Astrocyte of the spinal cord (primary cell): Measurements from ENCODE around the gene LYPD6B.

Source experiments
- DNase-seq: peaks from one replicate; pipeline ENCODE4 v3.0.0; 2011; ENCODE audit warnings: low read depth, low spot score
- H3K4me3 ChIP-seq: 2 replicates; pipeline ENCODE4 v1.5.1; 2011; ENCODE audit warnings: low read depth, mild to moderate bottlenecking, low read length, moderate library complexity
- in situ Hi-C: cut with HindIII; loops from 2 replicates; pipeline ENCODE4 v1.10.0; 2017; ENCODE audit warnings: low sequenced_read_pairs
- TF ChIP-seq, protein P1 (sequence below): IDR thresholded peaks from 2 replicates; pipeline ENCODE4 v1.5.1; 2012; ENCODE audit warnings: low read depth, mild to moderate bottlenecking, low read length, inconsistent platforms

The LYPD6B gene

DNA sequence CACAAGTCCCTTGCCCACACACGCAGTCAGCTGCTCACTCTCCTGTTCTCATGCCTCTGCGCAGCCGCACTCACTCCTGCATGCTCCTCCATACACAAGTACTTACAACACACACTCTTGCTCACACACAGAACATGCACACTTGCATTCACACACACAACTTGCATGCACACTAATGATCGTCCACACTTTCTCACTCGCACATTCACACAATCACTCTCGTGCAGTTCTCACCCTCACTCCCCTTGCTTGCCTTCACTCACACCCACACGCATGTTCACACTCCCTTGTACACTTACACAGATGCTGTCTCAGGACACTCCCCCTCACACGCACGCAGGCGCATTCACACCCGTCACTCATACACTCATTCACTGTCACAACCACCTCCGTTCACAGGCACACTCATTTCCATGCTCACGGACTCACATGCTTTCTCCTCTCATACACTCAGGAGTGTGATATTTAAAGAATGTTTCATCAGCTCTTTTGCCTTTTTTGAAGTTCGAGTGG is 36.1 kb upstream of the LYPD6B start:
- H3K4me3 ChIP-seq, result no peak overlapping the region
- TF ChIP-seq, protein P1, sequence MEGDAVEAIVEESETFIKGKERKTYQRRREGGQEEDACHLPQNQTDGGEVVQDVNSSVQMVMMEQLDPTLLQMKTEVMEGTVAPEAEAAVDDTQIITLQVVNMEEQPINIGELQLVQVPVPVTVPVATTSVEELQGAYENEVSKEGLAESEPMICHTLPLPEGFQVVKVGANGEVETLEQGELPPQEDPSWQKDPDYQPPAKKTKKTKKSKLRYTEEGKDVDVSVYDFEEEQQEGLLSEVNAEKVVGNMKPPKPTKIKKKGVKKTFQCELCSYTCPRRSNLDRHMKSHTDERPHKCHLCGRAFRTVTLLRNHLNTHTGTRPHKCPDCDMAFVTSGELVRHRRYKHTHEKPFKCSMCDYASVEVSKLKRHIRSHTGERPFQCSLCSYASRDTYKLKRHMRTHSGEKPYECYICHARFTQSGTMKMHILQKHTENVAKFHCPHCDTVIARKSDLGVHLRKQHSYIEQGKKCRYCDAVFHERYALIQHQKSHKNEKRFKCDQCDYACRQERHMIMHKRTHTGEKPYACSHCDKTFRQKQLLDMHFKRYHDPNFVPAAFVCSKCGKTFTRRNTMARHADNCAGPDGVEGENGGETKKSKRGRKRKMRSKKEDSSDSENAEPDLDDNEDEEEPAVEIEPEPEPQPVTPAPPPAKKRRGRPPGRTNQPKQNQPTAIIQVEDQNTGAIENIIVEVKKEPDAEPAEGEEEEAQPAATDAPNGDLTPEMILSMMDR, result no peak
- in situ Hi-C loops, result no loop called here
- no peak for DNase-seq

DNA sequence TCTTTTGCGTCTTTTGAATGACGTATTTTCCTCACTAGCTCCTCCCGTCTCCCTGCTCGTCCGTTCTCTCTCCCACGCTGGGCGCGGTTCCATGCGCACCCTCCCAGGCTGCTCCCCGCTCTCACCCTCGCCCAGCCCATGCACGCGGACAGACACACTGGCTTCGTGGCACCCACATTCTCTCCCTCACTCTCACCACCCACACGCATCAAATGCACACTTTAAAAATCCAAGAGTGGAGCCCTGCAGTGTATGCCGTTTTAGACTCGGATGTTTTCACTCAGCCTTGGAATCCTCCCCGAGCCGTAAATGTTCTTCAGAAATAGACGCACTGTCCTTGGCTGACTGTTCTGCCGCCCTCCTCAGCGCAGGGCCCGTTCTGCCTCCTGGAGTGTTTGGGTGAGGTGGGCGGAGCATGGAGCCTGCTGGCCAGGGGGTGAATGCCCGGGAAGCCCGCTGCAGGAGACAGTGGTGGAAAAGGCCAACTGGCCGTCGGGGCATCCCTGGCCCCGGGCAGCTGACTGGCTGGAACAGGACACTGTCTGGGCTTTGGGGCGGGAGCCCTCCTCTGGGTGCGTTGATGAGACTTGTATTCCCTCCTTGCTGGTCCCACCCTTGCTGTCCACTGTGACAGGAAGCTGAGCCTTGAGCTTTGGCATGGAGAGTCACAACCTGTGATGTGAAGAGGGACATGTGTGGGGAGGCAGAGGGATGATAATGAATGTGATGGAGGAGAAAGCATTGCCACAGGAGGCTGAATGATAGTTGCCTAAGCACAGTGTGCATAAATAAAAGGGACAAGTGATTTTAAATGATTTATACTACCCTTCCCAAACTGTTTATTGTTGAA is 35.4 kb upstream of the LYPD6B start:
- in situ Hi-C loops, result no loop called here
- TF ChIP-seq, protein P1, result no peak
- no peak for DNase-seq
- H3K4me3 ChIP-seq, result no peak overlapping the region

DNA sequence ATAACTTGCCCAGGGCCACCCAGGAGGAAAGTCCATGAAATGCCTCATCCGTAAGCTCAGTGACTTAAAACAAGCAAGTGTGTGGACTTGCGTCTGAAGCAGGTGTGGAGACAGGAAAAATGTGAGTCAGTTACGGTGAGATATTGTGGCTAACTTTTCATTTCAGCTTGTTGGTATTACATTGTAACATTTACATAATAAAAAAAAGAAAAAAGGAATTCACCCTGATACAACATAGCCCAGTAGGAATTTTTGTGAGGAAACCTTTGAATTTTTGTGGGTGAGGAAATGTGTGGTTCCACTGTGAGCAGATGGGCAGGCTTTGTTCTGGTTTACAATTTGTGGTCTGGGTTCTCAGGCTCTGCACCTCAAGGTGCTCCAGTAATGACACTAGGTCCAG is 33.7 kb upstream of the LYPD6B start:
- H3K4me3 ChIP-seq, result no peak overlapping the region
- TF ChIP-seq, protein P1, result no peak
- in situ Hi-C loops, result no loop called here
- peak; percentile 58 for DNase-seq

DNA sequence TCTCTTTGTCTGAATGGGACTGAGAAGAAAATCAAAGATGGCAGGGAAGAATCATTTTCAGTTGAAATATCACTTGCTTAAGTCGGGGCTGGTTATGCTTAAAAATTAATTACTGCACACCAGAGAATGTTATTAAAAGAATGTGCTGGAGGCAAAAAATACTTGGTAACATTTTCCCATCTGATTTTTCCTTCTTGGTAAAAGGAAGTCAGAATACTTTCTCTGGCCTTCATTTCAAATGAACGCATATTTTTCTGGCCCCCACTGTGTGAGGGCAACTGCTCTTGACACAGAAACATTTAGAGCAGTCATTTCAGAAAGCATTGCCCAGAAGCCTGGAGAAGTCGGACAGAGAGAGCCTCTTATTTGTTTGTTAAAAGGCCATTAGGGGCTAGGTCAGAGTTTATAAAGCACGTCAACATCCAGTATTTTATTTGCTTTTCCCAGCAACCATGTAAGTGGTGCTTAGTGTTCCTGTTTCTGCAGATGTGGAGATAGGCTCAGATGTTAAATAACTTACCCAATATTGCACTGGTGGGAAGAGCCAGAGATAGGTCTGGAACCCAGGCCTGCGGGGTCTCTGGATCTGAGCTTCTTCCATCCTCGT is 32.9 kb upstream of the LYPD6B start:
- H3K4me3 ChIP-seq, result no peak overlapping the region
- in situ Hi-C loops, result no loop called here
- peak; percentile 5 for DNase-seq
- TF ChIP-seq, protein P1, result no peak

DNA sequence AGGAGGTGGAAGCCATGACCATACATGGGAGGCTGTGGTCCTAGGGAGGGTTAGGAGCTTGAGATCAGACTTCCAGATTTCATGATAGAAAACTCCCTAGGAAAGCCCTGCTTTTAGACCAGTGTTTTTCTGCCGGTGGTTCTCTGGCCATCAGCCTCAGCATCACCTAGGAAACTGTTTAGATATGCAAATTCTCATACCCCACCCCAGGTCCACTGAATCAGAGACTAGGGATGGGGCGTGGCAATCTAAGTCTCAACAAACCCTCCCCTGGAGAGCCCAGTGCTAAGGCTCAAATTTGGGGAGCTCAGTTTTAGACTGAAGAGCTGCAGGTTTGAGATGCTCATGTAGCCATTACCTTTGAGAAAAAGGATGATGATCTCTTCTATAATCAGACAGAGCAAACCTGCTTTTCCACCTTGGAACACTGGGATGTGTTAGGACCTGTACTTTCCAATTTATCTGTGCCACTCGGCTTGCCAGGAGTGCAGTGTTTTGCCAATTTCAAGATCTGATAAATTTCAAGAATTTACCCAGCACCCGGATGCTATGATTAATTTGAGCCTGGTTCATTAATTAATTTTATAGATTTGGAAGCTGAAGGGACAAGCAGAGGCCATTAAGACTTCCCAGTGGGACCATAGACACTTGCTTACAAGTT is 31.5 kb upstream of the LYPD6B start:
- in situ Hi-C loops, result no loop called here
- DNase-seq, result no peak
- TF ChIP-seq, protein P1, result no peak
- no peak overlapping the region for H3K4me3 ChIP-seq

DNA sequence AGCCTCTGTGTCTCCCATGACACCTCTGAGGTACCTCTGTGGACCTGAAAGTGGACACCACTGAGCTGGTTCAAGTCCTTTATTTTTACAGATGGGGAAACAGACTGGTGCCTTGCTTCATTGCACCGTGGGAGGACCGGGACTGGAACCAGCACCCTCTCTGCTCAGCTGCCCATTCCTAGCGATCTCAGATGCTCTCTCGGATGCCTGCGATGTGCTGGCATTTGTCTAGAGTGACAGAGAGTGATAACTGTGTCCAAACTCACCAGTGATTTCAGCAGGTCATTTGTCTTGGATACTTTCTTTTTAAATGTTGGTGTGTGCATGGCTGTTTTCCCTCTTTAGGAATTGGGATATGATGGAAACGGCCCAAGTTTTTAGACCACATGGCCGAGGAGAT is 30.1 kb upstream of the LYPD6B start:
- no peak for DNase-seq
- no peak overlapping the region for H3K4me3 ChIP-seq
- in situ Hi-C loops, result no loop called here
- TF ChIP-seq, protein P1, result no peak
